Stimulated activated CD4-positive, alpha-beta T cell treated with anti-CD3 and anti-CD28 coated beads, Interleukin-2, amount 100 ng/mL, for 24 hours (primary cell): ENCODE results near the gene RSPH10B.
"Not testable (repeated sequence)": the region's sequence is repeated elsewhere in the genome, so short reads cannot be mapped to it uniquely, and the experiment has no call there.

Source experiments
- DNase-seq, 2 donors: peaks; one replicate each; pipeline ENCODE4 v3.0.0-alpha.2; 2020

RSPH10B gene

DNA sequence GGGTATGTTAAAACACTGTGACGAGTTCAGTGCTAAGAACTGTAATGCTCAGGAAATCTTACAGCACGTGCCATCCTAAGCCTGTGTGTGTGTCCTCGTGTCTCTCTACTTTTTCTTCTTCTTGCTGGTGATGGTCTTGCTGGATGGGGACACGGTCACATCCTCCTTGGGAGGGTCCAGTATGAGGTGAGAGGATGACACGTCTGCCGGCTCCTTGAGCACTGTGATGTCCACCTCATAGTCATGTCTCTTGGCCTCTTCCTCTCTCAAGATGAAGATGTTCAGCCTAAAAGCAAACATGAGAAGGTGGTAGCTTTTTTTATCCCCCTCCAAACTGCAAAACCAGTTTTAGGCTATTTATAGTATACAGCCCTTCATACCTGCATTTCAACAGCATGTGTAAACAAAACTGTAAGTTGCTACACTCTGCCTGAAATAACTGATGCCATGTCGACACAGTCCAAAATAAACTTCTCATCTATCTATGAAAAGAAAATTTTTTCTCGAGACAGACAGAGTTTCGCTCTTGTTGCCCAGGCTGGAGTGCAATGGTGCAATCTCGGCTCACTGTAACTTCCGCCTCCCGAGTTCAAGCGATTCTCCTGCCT is 44.1 kb downstream of the RSPH10B start:
- not testable (repeated sequence) for DNase-seq

DNA sequence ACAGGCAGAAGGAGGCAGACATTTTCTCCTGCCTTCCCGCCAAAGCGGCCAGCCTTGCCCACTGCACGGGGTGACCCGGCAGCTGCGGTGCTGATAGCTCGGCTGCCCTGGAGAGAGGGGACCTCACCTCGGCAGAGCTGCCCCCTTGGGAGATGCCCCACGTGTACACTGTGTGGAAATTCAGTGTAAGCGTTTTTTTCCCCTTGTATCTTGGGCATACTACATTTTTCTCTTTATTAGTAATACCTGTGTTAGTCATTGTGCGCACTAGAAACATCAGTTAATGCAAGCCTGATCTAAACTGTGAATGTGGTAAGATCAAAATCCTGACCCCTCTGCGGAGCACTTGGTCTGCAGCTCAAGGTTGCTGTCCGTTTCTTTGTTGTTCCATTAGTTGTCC is 45.9 kb downstream of the RSPH10B start:
- not testable (repeated sequence) for DNase-seq

DNA sequence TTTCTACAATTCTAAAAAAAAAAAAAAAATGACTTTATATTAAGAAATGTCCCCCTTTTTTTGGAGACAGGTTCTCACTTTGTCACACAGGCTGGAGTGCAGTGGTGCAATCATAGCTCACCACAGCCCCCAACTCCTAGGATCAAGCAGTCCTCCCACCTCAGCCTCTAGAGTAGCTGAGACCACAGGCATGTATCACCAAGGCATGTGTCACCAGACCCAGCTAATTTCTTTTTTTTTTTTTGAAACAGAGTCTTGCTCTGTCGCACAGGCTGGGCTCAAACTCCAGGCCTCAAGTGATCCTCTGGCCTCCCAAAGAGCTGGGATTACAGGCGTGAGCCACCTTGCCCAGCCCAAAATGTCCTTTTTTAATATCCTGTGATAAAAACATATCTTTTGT is 46.3 kb downstream of the RSPH10B start:
- DNase-seq = not testable (repeated sequence)

DNA sequence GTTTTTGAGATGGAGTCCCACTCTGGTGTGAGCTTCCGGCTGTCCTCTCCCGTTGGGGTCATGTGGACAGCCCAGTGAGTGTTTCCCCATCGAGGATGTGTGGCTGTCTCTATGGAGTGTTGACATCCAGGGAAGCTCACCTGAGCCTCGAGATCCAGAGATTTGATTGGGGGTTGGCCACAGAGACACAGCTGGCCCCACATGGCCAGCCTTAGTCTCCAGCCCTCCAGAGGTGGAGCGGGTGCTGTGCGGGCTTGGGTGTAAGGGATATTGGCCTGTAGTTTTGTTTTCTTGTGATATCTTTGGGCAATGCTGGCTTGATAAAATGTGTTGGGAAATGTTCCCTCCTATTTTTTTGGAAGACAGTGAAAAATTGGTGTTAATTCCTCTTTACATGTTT is 54.0 kb downstream of the RSPH10B start:
- DNase-seq = not testable (repeated sequence)

DNA sequence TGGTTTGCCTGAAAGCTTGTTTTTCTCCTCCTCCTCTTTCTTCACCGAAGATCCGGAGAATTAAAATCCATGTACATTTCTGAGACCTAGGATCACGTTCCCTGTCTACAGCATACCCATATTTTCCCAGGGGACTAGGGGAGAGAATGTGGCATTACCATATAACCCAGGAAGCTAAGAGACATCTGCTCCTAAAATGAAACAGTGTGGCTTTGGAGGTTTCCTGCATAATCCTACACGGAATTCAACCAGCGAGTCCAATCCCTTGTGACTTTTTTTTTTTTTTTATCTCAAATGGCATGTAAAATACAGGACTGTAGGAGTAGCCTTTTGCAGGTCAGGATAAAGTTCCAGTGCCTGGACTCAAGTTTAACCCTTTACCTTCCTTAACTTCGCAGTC is 61.7 kb downstream of the RSPH10B start:
- DNase-seq = not testable (repeated sequence)

DNA sequence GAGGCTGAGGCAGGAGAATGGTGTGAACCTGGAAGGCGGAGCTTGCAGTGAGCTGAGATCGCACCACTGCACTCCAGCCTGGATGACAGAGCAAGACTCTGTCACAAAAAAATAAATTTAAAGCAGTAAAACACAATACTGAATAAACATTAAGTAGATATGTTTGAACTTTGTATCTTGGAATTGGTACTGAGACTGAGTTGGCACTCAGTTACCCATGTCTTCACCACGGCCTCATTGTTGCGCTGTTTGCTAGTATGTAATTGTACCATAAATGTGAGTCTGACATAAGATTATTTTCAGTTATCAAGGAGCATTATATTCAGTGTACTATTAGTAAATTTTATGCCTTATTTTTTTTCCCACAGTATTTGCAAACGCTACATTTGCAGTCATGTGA is 65.8 kb downstream of the RSPH10B start:
- not testable (repeated sequence) for DNase-seq

DNA sequence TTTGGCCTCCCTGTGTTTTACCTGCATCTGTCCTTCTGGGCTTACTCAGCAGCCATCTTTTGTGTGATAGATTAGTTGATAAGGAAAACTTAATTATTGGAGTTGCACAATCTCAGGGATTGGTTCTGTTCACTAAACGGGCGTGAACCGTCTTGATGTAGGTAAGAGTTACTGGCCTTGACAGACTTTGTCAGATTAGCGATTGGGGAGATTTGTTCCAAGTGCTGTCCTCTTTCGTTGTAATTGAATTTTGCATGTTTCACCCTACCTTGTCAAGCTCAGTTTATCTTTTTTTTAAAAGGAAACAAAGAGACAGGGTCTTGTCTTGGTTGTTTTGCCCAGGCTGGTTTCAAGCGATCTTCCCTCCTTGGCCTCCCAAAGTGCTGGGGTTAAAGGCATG is 67.5 kb downstream of the RSPH10B start:
- not testable (repeated sequence) for DNase-seq

DNA sequence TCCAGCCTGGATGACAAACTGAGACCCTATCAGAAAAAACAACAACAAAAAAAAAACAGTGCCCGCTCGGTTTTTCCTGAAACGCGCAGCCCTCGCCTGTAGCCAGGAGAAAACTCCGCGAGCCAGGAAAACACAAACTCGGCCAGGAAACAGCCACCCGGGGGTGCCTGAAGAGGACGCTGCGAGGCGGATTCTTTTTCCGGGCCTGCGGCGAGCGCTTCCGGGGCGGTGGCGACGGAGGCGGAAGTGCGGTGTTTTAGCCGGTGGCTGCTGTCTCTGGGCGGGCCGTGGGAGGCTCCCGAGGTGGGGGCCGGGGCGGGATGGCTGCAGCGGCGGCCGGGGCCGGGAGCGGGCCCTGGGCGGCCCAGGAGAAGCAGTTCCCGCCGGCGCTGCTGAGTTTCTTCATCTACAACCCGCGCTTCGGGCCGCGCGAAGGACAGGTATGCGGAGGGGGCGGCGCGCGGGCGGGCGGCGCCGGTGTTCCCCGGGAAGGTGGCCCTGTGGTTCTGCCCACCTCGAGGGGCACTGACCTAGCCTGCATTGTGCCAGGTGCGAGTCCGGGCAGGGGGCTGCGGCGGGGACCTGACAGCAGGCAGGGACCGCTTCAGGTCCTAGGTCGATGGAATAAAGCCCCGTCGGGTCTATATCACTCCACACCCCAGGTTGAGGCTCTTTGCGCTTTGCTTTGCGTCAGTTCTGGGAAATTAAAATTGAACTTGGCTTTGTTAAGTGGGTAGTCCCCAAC is 71.8 kb downstream of the RSPH10B start, which contains the start of gene CCZ1:
TSS of gene CCZ1 (plus strand) at position 254 of the 745 bp plus-strand sequence. CDS start at position 321, 67 bp downstream.
- peak; percentile 60 to 86 for DNase-seq

DNA sequence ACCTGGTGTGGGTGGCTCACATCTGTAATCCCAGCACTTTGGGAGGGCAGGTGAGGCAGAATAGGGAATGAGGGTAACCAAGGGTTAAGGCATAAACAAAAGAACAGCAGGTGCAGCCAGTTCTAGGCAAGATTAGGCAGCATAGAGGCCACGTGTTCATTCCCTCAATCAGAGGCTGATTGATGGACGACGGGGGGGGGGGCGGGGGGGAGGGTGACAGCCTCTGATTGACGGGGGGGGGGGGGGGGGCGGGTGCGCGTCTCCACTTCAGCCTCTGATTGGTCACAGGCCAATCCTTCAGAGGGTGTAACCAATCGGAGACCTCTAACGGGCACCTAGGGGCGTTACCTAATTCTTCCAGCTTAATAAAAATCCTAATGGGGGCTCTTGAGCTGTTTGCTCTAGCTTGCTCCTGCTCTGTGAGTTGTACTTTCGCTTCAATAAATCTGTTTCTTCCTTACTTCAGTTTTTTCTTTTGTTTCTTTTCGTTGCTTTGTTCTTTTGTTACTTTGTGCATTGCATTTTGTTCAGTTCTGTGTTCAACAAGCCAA is 73.0 kb downstream of the RSPH10B start:
- DNase-seq = not testable (repeated sequence)

- DNase-seq = no peak
These were observed 78.0 kb downstream of the RSPH10B start for GRCh38 chr7:5892498-5892897.

- DNase-seq = not testable (repeated sequence)
These were observed 80.2 kb downstream of the RSPH10B start for GRCh38 chr7:5890244-5890643.

- DNase-seq = not testable (repeated sequence)
These were observed 82.5 kb downstream of the RSPH10B start for GRCh38 chr7:5888021-5888420.

- not testable (repeated sequence) for DNase-seq
These were observed 86.1 kb downstream of the RSPH10B start for GRCh38 chr7:5884431-5884830.

DNA sequence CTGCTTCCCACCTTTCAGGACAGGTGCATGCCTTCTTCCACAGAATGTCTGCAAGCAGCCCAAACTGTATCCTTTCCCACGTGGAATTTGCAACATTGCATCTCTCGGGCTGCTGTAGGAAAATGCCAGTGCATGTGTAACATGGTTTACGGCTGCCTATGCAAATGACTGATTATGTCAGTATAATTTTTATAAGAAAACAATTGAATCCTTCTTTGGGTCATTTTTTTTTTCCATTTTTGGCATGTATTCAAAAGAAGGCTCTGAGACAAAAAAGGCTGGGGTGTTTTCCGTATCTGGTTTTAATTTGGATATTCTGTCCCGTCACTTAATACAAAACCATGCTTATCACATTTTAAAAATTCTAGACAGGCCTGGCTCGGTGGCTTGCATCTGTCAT is 90.4 kb downstream of the RSPH10B start:
- not testable (repeated sequence) for DNase-seq

DNA sequence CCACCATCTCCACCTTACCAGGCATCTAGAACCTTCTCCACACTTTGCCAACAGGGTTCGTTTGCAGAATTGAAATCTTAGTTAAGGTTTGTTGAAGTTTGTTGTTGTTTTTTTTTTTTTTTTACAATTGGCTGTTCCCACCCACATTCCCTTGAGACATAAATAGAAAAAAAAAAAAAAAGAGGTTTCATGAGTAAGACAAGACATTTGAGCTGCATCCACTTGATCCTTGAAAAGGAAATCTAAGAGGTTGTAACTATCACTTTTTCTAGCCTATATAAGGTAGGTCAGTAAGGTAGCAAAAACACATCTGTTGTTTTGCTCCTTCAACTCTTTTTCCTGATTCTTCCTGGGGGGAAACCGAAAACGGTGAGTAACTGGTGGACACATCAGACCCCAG is 90.9 kb downstream of the RSPH10B start:
- not testable (repeated sequence) for DNase-seq
